DMS 273 (cell line): ENCODE measurements around the gene TAF3.
A peak's percentile ranks its signal among the peaks of the same experiment; 100 is the strongest.
"Not testable (repeated sequence)": the region's sequence is repeated elsewhere in the genome, so short reads cannot be mapped to it uniquely, and the experiment has no call there.

Source experiments
- DNase-seq: peaks from one replicate; lab custom pipeline; 2025; ENCODE audit not compliant: unreplicated experiment; lab: John Stamatoyannopoulos, UW

Gene TAF3, protein sequence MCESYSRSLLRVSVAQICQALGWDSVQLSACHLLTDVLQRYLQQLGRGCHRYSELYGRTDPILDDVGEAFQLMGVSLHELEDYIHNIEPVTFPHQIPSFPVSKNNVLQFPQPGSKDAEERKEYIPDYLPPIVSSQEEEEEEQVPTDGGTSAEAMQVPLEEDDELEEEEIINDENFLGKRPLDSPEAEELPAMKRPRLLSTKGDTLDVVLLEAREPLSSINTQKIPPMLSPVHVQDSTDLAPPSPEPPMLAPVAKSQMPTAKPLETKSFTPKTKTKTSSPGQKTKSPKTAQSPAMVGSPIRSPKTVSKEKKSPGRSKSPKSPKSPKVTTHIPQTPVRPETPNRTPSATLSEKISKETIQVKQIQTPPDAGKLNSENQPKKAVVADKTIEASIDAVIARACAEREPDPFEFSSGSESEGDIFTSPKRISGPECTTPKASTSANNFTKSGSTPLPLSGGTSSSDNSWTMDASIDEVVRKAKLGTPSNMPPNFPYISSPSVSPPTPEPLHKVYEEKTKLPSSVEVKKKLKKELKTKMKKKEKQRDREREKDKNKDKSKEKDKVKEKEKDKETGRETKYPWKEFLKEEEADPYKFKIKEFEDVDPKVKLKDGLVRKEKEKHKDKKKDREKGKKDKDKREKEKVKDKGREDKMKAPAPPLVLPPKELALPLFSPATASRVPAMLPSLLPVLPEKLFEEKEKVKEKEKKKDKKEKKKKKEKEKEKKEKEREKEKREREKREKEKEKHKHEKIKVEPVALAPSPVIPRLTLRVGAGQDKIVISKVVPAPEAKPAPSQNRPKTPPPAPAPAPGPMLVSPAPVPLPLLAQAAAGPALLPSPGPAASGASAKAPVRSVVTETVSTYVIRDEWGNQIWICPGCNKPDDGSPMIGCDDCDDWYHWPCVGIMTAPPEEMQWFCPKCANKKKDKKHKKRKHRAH

DNA sequence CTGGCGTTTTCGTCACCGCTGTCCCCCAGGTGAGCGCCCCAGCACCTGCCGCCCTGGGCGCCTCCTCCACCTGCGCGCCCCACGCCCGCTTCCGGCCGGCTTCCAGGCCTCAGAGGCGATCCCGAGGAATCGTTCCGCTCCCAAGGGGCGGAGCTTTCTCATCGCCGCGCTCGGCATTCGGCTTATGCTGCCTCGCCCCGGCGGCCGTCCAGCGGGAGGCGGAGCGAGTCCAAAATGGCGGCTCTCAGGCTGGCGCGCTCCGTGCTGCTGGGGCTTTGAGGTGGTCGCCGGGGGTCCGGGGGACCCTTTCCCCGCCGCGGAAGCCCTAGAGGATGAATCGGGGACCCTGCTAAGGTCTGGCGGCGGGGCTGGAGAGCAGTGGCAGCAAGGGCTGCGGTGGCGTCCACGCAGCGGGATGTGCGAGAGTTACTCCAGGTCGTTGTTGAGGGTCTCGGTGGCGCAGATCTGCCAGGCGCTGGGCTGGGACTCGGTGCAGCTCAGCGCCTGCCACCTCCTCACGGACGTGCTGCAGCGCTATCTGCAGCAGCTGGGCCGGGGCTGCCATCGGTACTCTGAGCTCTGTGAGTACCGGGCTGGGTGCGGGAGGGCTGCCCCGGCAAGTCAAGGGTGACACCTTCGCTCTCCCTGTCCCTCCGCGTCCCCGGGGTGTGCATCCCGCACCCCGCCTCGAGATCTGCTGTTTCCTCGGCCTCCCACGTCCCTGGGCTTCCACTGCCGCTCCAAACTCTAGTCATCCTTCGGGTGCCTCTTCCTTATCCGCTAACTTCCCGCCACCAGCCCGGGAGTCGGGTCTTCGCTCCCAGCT is at the start of gene TAF3:
Gene TAF3 (plus strand): TSS at position 211 of the 826 bp plus-strand sequence. CDS start 205 bp downstream, at position 416.
- peak; percentile 96 for DNase-seq

DNA sequence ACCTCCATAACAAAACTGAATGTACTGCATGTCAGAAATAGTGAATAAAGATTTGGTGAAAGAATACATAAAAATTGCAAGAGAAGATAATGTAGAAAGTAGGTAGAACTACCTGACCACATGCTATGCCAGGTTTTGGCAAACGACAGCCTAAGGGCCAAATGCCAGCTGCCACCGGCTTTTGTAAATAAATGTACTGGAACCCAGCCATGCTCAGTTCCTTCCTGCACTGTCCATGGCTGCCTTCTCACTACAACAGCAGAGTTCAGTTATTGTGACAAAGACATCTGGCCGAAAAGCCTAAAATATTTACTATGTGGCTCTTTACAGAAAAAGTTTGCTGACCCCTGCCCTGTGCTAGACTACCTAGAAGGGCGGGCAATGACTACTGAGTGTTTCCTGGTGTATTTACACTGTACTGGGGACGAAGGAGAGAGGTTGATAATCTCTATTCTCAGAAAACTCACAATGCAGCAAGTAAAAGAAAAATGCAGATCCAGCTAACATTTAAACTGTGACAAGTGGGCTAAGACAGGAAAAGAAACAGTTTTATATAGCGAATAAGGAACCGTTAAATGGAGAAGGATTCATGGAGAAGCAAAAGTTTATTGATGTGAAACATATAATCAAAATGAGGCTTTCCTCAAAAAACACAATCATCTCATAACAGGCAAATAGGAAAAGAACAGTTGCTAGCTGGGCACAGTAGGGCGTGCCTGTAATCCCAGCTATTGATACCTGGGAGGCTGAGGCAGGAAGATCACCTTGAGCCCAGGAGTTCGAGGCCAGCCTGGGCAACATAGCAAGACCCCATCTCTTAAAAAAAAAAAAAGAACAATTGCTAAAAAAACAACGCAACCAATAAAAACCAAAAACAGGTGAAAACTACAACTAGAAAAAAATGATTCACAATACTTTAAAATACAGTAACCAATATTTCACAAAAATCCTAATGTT is 44.2 kb upstream of the TAF3 start:
- DNase-seq: peak; percentile 48

DNA sequence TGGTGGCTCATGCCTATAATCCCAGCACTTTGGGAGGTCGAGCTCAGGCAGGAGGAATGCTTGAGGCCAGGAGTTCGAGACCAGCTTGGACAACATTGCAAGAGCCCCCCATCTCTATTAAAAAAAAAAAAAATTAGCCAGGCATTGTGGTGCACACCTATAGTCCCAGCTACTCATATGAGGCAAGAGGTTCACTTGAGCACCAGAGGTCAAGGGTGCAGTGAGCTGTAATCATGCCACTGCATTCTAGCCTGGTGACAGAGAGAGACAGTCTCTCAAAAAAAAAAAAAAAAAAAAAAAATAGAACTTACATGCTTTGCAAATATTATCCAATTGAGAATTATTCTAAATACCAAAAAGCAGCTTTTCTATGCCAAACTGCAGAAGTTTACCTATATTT is 41.5 kb upstream of the TAF3 start:
- DNase-seq: no peak

DNA sequence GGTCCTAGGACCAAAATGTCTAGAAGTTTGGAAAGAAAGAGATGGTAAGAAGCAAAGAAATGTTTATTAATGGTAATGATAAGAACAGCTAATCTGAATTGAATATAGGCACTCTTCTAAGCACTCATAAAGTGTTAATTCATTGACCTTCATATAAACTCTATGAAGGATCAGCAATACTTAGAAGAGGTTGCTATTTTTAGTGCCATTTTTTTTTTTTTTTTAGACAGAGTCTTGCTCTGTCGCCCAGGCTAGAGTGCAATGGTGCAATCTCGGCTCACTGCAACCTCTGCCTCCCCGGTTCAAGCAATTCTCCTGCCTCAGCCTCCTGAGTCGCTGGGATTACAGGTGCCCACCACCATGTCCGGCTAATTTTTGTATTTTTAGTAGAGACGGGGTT is 36.1 kb upstream of the TAF3 start:
- DNase-seq: not testable (repeated sequence)

DNA sequence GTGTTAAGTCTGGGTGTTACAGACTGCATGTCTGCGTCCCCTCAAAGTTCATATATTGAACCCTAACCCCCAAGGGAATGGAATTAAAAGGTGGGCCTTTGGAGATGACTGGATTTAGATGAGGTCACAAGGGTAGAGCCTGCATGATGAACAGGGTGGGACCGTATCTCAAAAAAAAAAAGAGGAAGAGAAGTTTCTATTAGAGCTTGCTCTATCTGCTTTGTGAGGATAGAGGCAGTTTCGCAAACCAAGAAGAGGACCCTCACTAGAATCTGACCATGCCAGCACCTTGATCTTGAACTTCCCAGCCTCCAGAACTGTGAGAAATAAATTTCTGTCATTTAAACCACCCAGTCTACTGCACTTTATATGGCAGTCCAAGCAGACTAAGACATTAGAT is 31.9 kb upstream of the TAF3 start:
- no peak for DNase-seq

DNA sequence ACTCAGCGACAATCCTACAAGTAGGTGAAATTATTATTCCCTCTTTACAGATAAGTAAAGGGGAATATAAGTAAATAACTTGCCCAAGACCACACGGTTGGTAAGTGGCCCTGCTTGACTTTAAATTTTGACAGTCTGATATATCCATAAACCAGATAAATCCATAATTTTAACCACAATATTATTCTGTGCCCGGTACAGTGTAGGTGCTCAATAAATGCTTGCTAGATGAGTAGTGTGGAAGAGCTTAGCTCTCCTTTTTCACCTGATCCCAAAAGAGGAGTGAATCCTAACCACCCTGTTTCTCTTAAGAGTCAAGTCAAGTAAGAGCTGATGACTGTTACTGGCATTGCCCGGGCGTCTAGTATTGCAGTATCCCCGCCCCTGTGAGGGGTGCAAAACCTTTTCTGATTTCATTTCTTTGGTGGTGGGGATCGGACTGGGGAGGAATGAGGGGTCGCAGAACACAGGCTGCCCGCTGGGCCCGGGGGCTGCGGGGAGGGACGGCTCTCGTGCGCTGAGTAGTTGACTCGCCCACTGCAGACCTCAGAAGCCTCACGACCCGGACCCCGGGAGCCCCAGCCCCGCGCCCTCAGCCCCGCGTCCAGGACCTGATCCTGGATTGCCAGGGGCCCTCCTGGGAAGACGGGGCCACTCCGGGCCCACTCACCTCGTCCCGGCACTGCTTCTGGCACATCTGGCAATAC is 31.0 kb upstream of the TAF3 start:
- DNase-seq: peak; percentile 21

DNA sequence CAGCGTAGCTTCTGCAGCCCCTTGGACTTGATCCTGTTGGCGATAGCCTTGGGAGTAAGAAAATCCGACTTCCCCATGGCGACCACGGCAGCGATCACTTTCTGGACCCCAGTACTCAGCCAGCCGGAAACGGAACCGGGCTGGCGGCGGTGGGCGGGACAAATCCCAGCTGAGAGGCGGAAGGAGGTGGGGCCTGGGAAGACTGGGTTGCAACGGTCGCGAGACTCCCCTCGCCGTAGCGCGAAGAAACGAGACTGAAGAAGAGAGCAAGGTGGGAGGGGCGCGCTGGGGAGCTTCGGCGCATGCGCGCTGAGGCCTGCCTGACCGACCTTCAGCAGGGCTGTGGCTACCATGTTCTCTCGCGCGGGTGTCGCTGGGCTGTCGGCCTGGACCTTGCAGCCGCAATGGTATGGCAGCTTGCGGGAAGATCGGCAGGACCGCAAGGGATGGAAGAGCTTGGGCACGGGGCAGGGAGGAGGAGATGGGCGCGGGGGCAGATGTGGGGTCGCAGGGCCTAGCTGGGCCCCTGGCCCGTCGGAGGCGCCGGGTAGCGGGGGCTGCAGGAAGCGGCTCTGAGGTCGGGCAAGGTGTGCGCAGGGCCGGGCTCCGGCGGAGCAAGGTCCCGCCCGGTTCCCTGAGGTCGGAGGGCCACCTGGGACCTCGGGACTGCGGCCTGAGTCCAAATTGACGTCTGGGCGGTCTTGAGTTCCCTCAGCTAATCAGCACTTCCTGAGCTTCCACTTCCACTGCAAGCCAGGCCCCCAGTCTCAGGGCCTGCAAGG is 30.3 kb upstream of the TAF3 start, which contains the start of the genes ATP5F1C and KIN:
Gene ATP5F1C (plus strand): TSS at position 321 of the 782 bp plus-strand sequence. CDS start 31 bp downstream, at position 352.
Gene KIN (minus strand): TSS at position 137 of the 782 bp plus-strand sequence. CDS start 60 bp downstream, at position 77.
- DNase-seq: peak; percentile 96

DNA sequence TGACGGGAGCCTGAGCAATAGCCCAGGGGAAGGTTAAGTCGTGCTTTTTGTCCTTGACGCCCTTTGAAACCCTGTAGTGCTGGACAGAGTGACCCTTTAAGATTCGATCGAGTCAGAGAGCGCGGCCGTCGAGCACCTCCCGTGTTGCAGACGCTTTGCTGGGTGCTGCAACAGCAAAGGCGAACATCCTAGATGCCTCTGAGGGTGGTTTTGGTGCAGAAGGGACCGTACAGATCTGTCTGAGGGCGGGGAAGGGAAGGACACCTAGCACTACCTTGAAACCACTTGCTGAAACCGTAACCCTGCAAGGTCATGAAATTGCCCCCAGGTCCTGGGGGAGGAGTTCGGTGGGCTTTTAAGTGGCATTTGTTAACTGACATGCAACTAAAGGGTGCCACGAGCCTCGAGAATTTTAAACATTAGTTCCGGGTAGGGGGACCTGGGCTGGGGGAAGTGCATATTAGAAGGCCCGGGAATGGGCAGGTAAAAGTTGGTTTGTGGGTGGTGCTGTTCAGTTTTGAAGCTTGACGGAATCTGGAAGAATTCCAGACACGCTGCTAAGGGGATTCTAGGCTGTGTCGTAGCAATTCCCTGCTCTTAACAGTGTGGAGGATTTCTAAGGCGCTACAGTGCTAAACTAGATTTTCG is 29.5 kb upstream of the TAF3 start:
- peak; percentile 53 for DNase-seq

DNA sequence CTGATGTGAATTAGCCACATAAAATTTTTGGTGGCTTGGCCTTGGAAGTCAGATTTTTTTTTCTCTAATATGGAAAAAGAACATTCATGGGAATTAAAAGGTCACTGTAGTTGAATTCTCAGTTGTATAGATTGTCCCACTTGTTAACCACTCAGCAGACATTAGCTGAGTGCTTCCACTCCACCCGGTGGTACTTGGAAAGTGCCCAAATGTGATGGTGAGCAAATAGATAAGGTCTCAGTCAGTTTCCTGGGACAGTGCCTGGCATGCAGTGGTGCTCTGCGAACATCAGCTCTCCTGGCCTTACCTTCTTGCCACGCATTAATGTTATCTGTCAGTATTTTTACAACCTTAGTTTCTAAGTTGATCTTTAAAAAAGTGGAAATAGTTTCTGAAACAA is 28.9 kb upstream of the TAF3 start:
- peak; percentile 41 for DNase-seq

DNA sequence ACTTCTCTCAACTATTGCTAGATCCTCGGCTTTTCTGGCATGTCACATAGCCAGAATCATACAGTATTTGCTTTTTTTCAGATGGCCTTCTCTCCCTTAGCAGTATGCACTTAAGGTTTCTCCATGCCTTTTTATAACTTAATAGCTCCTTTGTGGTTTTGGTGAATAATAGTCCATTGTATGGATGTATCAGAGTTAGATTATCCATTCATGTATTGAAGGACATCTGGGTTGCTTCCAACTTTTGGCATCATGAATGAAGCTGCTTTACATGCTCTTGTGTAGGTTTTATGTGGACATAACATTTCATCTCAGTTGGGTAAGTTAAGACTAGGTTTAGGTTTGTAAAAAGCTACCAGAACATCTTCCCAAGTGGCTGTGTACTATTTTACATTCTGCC is 25.8 kb upstream of the TAF3 start:
- no peak for DNase-seq

DNA sequence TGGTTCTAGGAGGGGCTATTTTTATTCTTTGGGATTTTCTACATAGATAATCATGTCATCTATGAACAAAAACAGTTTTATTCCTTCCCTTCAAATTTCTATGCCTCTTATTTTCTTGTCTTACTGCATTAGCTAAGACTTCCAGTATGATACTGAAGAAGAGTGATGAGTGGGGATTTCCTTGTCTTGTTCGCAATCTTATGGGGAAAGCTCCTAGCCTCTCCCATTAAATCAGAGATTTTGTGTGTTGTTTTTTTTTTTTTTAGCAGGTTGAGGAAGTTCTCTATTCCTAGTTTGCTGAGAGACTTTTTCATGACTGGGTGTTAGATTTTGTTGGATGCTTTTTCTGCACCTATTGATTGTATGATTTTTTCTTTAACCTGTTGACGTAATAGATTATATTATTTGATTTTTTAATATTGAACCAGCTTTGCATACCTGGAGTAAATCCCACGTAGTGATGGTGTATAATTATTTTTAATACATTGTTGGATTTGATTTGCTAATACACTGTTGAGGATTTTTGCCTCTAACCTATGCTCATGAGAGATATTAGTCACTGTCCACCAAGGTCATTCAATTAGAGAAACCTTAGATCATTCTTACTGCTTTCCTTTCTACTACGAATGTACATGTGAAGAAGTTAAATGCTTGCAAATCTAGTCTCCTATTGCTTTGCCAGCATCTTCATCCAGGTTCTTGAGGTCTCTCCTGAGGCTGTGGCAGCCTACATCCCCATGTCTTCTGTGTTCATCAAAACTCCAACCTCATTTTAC is 23.9 kb upstream of the TAF3 start:
- no peak for DNase-seq

DNA sequence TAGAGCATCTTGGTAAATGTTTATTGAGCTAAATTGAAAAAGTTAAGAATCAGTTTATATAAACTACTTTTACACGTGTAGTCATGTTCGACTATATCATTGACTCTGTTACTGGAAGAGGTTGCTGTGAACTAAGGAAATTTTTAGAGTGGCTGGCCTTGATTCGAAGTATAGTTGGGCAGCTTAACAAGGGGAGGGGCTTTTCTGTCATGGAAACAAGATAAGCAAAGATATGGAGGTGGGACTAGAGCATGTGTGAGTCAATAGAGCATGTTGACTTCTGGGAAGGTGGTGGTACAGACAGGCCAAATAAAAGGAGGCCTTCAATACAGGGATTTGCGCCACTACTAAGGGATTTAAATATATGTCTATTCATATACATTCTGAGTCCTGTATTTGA is 22.7 kb upstream of the TAF3 start:
- DNase-seq: no peak

DNA sequence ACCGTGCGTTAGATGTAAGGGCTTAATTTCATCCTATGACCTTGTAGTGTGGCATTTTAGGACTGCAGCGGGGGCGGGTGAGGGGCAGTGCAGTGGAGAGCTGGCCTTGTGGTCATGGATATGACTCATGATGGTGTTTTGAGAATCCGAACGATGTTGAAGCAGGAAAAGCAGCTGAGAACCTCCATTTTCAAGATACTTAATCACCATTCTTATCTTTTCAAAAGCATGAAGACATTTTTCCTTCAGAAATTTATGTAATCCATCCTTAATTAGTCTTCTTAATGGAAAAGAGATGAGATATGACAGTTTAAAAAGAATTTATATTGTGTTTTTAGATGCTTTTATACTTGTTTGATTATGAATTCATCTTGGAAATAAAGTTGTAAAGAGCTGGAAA is 20.7 kb upstream of the TAF3 start:
- no peak for DNase-seq

DNA sequence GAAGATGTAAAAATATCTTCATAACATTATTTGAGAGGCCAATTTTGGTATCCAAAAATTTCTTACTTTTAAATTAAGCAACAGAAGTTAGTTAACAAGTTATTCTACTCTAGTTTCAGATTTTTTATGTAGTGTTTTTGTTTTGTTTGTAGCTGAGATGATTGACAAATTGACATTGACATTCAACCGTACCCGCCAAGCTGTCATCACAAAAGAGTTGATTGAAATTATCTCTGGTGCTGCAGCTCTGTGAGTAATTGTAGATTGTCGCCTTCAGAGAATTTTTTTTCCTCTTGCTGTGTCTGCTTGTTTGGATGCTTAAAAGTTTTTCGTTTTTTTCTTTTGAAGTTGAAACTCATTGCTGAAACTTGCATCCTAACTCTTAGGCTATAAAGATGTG is 15.7 kb upstream of the TAF3 start:
- no peak for DNase-seq

DNA sequence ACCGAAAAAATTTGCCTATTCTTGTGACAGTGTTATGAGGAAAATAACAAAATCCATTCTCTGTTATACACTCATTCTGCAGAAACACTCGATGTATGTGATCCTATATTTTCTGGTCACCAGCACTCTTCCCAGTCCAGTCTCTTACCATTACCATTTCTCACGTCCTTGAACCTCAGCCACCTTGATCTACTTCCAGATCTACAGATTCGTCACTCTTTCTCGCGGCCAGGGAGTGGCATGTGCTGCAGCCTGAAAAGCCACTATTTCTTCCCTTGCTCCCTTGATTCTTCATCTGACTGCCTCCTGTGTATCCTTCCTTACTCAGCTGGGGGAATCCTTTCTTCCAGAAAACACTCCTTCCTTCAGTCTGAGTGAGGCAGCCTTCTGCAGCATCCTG is 14.1 kb upstream of the TAF3 start:
- no peak for DNase-seq

DNA sequence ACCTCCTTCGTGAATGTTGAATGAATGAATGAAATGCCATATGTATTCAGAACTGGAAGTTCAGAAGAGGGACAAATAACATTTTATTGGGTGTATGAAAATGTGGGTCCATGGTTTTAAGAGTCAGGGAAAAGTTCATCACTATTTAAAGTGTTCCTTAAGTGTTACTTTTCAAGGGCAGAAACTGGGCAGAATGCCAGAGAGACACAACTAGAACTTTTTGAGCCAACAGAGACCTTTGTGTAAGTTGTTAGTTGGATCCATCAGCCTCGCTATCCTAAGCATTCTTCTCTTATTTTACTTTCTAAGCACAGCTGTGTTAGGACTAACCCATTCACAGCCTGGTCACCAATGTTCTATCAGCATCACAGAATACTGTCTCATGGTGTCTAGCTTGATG is 13.6 kb upstream of the TAF3 start:
- no peak for DNase-seq

DNA sequence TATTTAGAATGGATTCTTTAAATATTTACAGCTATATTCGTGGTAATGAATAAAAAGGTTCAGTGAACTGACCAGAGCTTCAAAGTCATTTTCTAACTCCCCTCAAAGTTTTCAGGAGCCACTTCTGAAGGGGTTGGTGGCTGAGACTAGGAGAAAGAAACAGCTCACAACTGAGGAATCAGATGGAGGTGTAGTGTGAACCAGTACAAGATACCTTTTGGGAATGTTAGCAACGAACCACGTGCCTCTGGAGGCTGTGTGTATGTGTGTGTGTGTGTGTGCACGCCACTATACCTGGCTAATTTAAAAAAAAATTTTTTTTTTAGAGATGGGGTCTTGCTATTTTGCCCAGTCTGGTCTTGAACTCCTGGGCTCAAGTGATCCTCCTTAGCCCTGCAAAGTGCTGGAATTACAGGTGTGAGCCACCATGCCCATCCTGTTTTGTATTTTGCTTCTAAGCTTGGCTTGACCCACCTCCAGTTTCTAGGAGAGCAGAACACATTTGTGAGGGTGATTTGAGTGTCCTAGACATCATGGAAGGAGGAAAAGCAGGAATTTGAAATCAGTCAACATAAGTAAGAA is 9.5 kb upstream of the TAF3 start:
- no peak for DNase-seq
